HepG2 (cell line): ENCODE results near the gene KIF22. TPM values are rescaled to one million over a fixed set of nuclear protein-coding genes. Genes with fewer than 3 reads are reported as not detected.

Source experiments
- AKAP8 ChIP-seq: sonication (generic); formaldehyde crosslinking; IDR thresholded peaks from 2 replicates; pipeline ENCODE4 v1.5.1; 2020; ENCODE audit warnings: mild to moderate bottlenecking, missing genetic modification reagents
- CBX1 ChIP-seq: IDR thresholded peaks from one replicate; pipeline ENCODE4 v1.6.1; 2016; ENCODE audit warnings: antibody characterized with exemption, low read depth
- CEBPB ChIP-seq: IDR thresholded peaks from 2 replicates; pipeline ENCODE4 v1.6.1; 2011; ENCODE audit warnings: low read depth, low read length, improper control_type of control experiment, borderline replicate concordance
- CREM ChIP-seq, 2 experiments: sonication (generic) in 1 of 2; formaldehyde crosslinking in 1 of 2; IDR thresholded peaks; 2 replicates each; pipeline versions ENCODE4 v1.4.0 to v1.6.1; 2016 to 2020; ENCODE audit warnings: antibody characterized with exemption in 1 of 2, mild to moderate bottlenecking in 1 of 2, missing genetic modification reagents in 1 of 2
- CTCF ChIP-seq: sonication (generic); formaldehyde crosslinking; IDR thresholded peaks from 2 replicates; pipeline ENCODE4 v1.5.0; 2020; ENCODE audit warnings: mild to moderate bottlenecking, missing genetic modification reagents, moderate library complexity
- HNF4A ChIP-seq: sonication (generic); formaldehyde crosslinking; IDR thresholded peaks from 2 replicates; pipeline ENCODE4 v1.4.0; 2020; ENCODE audit warnings: missing genetic modification reagents
- JUND ChIP-seq: sonication (generic); formaldehyde crosslinking; IDR thresholded peaks from 2 replicates; pipeline ENCODE4 v1.8.0; 2022; ENCODE audit warnings: mild to moderate bottlenecking, missing genetic modification reagents
- MIXL1 ChIP-seq: IDR thresholded peaks from 2 replicates; pipeline ENCODE4 v1.6.1; 2016
- MYC ChIP-seq: sonication (generic); formaldehyde crosslinking; IDR thresholded peaks from 2 replicates; pipeline ENCODE4 v1.9.0; 2021; ENCODE audit warnings: missing genetic modification reagents, borderline replicate concordance
- REL ChIP-seq: sonication (generic); formaldehyde crosslinking; conservative IDR thresholded peaks from 2 replicates; pipeline ENCODE4 v1.8.0; 2022; ENCODE audit warnings: mild to moderate bottlenecking, missing genetic modification reagents, moderate library complexity
- SMAD1 ChIP-seq: sonication (generic); formaldehyde crosslinking; IDR thresholded peaks from 2 replicates; pipeline ENCODE4 v1.4.0; 2020; ENCODE audit warnings: missing genetic modification reagents, low read depth, mild to moderate bottlenecking, borderline replicate concordance
- TFDP1 ChIP-seq: IDR thresholded peaks from 2 replicates; pipeline ENCODE4 v1.6.1; 2016; ENCODE audit warnings: missing compliant biosample characterization, missing genetic modification reagents, borderline replicate concordance
- TRIM22 ChIP-seq: fragments of 450-650 bp; IDR thresholded peaks from 2 replicates; pipeline ENCODE4 v1.6.1; 2017
- ZBTB10 ChIP-seq: sonication (generic); formaldehyde crosslinking; IDR thresholded peaks from 2 replicates; pipeline ENCODE4 v1.4.0; 2020; ENCODE audit warnings: missing genetic modification reagents, borderline replicate concordance
- ZBTB46 ChIP-seq: sonication (generic); formaldehyde crosslinking; IDR thresholded peaks from 2 replicates; pipeline ENCODE4 v1.4.0; 2020; ENCODE audit warnings: mild to moderate bottlenecking, missing genetic modification reagents, borderline replicate concordance
- ZMYM4 ChIP-seq: sonication (generic); formaldehyde crosslinking; IDR thresholded peaks from 2 replicates; pipeline ENCODE4 v1.8.1; 2023; ENCODE audit warnings: mild to moderate bottlenecking, missing genetic modification reagents
- ZNF383 ChIP-seq: sonication (generic); formaldehyde crosslinking; IDR thresholded peaks from 2 replicates; pipeline ENCODE4 v1.4.0; 2020; ENCODE audit warnings: missing genetic modification reagents, mild to moderate bottlenecking, borderline replicate concordance
- ZNF761 ChIP-seq: sonication (generic); formaldehyde crosslinking; conservative IDR thresholded peaks from 2 replicates; pipeline ENCODE4 v1.4.0; 2020; ENCODE audit warnings: mild to moderate bottlenecking, missing genetic modification reagents
- ZNF891 ChIP-seq: sonication (generic); formaldehyde crosslinking; IDR thresholded peaks from 2 replicates; pipeline ENCODE4 v1.5.0; 2020; ENCODE audit warnings: mild to moderate bottlenecking, missing genetic modification reagents
- polyA plus RNA-seq, 8 experiments: library from polyadenylated mRNA; depleted of rRNA in 3 of 8; stranded (reverse) in 7 of 8; unstranded in 1 of 8; fragments of >200 nt; fragmentation: Illumina TruSeq in 4 of 8; extraction: Trizol in 4 of 8; gene quantifications; 2 replicates each; pipeline versions ENCODE4 v1.2.1 to v1.2.3, GENCODE V29; 2011 to 2016; ENCODE audit warnings: low read depth in 4 of 8, missing spikeins in 1 of 8, mixed read lengths in 1 of 8; ENCODE audit not compliant: insufficient read depth in 1 of 8
- total RNA-seq, 5 experiments: library from RNA; depleted of rRNA; stranded (reverse); fragments of >200 nt; fragmentation: Illumina TruSeq; extraction: Trizol; gene quantifications; 2 replicates each; pipeline ENCODE4 v1.2.3, GENCODE V29; 2016; ENCODE audit warnings: low read depth in 1 of 5

KIF22 gene
- total and polyA plus RNA-seq, 2 of the 13 experiments (the other 11 are each of a cell fraction or from before 2014, with no cell fraction given): 95.8 to 118 TPM

GRCh38 chr16:29815793-29816693 is 25.5 kb downstream of the KIF22 start, which contains the start of gene PAGR1 (continued):
- TF ChIP-seq ZBTB10 (peak; percentile 98), MIXL1 (CRISPR knock-in tag) (peak; percentile 40; the same call in 1 of the 2 replicates), CEBPB (no peak), REL (CRISPR knock-in tag) (0 out of 2 replicates have a peak, but pooled peaks have one; percentile 22), ZMYM4 (CRISPR knock-in tag) (peak; percentile 82), MYC (CRISPR knock-in tag) (peak; percentile 94), CBX1 (peak; percentile 37), CTCF (CRISPR knock-in tag) (peak; percentile 99), TFDP1 (peak; percentile 97), SMAD1 (CRISPR knock-in tag) (peak; percentile 96; the same call in 1 of the 2 replicates), ZNF891 (peak; percentile 98), JUND (CRISPR knock-in tag) (0 out of 2 replicates have a peak, but pooled peaks have one; percentile 15), CREM (IDR thresholded peaks at IDR 0.05) (peak; percentile 91), CREM (CRISPR knock-in tag; IDR thresholded peaks at IDR 0.05) (no peak), ZBTB46 (CRISPR knock-in tag) (no peak; the same call in 1 of the 2 replicates), TRIM22 (no peak), ZNF383 (peak; percentile 72; the same call in 1 of the 2 replicates), HNF4A (CRISPR knock-in tag) (no peak), AKAP8 (CRISPR knock-in tag) (peak; percentile 76; the same call in 1 of the 2 replicates), ZNF761 (peak; percentile 95)
